GM19238 (cell line): Measurements from ENCODE around the gene ANKRD13B.

Source experiments
- DNase-seq: peaks from one replicate; pipeline ENCODE4 v3.0.0; 2011; ENCODE audit warnings: low spot score; ENCODE audit not compliant: insufficient read length

ANKRD13B gene

GRCh38 chr17:29581583-29582253 lies 11.2 kb upstream of the ANKRD13B start:
- DNase-seq: no peak

DNA sequence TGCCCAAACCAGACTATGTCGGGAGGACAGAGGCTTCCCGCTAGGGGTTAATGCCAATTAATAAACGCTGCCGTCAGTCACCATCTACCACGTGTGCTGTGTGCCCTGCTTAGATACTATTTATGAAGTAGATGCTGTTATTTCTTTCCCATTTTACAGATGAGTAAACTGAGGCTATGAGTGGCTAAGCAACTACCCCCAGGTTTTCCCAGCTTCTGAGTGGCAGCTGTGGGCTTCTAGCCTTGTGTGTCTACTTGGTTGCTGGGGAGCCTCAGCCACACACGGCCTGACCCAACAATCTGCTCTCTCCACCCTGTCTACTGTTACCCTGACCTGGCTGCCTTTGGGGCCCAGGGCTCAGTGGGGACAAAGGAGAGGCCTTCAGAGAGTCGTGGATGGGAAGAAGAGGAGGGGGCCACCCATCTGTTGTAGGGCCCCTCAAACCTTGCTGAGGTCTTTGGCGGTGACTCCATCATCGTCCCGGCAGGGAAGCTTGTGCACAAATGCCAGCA lies 10.6 kb upstream of the ANKRD13B start:
- no peak for DNase-seq

DNA sequence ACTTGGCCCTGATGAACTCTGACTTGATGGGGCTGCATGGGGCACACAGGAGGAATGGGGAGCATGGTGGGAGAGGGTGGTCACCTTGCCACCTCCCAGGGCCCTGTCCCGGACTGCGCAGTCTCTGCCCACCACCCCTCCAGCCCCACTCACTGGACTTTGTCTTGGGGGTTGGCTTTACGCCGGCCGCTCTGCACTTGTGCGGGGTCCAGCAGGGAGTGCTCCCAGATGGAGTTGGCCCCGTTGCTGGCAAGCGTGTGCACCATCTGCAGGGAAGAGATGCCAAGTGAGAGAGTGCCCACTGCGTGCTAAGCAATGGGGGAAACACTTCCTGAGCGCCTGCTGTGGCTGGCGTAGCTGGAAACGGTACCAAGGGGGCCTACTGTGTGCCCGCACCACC lies 10.2 kb upstream of the ANKRD13B start:
- no peak for DNase-seq

DNA sequence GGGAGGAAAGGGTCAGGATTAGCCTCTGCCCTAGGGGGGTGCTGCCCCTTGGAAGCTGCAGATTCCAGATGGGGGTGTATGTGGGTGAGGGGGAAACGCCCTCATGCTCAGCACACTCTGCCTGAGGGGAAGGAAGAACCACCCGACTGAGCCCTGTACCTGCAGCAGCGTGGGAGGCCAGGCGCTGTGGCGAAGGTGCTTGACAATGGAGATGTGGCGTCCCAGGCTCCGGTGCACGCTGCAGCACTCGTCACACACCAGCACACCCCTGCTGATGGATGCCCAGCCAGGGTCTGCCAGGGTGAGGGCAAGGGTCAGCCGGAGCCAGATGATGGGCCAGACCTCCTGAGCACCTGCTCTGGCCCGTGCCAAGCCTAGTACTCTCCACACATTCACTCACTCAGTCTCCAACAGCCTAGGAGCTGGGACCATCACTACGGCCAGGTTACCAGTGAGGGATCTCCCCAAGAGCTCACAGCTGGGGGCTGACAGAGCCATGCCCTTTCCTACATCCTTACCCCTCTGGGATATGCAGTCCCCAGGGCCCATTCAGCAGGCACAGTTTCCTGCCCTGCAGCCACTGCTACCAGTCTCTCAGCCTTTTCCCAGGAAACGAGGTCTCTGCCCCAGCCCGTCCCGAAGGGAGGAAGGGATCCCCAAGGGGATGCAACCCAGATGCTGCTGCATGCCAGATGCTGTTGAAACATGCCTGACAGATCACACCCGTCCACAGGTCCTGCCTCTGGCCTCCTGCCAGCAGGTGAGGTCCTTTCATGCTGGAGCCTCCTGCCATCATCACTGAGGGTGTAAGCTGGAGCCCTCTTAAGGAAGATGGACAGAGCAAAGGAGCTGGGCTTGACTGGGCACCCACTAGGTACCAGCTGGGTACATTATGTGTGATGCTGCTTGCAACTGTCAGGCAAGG lies 9.3 kb upstream of the ANKRD13B start:
- DNase-seq: no peak

- no peak for DNase-seq
Measured at GRCh38 chr17:29584452-29585079, 8.4 kb upstream of the ANKRD13B start.

GRCh38 chr17:29585080-29585751 lies 7.7 kb upstream of the ANKRD13B start:
- no peak for DNase-seq

- DNase-seq: no peak
Measured at GRCh38 chr17:29586676-29587469, 6.1 kb upstream of the ANKRD13B start.

DNA sequence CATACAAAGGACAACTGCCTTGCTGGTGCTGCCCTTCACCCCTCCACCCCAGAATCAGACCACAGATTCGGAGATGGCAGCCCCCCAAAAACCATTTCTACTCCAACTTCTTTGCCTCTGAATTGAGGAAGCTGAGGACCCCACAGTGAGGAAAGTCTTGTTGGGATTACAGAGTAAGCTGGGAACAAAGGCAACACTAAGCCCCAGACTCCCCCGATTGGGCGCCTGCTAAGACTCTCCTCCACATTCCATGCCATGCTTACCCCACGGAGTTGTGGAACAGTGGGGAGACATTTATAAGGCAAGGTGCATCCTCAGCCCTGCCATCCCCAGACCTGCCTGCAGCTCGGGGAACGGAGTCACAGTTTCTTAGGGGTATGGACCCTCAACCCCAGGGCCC lies 5.3 kb upstream of the ANKRD13B start:
- no peak for DNase-seq

- DNase-seq: no peak
Measured at GRCh38 chr17:29588017-29588561, 4.8 kb upstream of the ANKRD13B start.

- no peak for DNase-seq
Measured at GRCh38 chr17:29588562-29589411, 4.1 kb upstream of the ANKRD13B start.

GRCh38 chr17:29589524-29590410 lies 3.2 kb upstream of the ANKRD13B start, which contains the start of gene GIT1:
Gene GIT1 (minus strand): TSS chr17:29589648. CDS start chr17:29589378, 270 bp downstream.
- peak; percentile 98 for DNase-seq

- DNase-seq: no peak
Measured at GRCh38 chr17:29590411-29591145, 2.4 kb upstream of the ANKRD13B start.

DNA sequence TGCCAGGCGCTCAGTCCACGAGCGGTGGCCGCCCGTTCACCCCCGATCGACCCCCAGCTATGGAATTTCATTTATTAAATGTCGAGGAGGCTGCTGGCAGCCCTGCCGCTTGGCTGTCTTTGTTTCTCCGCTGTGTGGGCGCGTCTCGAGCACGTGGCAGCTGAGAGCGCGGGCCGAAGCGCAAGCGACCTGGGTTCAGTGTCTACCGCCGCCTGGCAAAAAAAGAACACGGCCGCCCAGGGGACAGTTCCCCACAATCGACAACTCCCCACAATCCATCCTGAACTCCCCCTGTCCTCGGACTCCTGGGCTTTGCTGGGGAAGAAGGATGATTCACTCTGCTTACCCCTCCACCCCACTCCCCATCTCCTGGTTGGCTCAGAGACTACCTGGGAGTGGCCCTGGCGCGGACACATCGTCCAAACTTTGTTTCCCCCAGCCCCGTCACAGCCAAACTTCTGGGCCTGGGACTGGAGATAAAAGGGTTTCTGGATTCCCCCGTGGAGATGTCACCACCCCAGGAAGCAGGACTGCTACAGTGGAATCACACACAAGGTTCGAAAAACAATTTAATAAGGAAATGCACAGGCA lies 1.7 kb upstream of the ANKRD13B start:
- DNase-seq: no peak

GRCh38 chr17:29591737-29592608 lies 959 bp upstream of the ANKRD13B start:
- DNase-seq: peak; percentile 89

GRCh38 chr17:29593591-29594518 lies 923 bp downstream of the ANKRD13B start:
- no peak for DNase-seq
